Body of pancreas (tissue), 4 donors: ENCODE measurements around the gene PLD1. TPM values are rescaled to one million over a fixed set of nuclear protein-coding genes. Genes with fewer than 3 reads are reported as not detected.

Experiments
- ATAC-seq: fragments of 150-250 bp; one replicate; pipeline ENCODE4 v1.9.1; 2016
- DNase-seq, 4 donors: peaks; one replicate each; pipeline ENCODE4 v3.0.0-alpha.2; 2019
- H3K27ac ChIP-seq, 4 donors: fragments of 200-600 bp; sonication (generic); 1 replicate in 3 of 4; 2 replicates in 1 of 4; pipeline versions ENCODE4 v1.5.1 to v1.6.1; 2016 to 2019; ENCODE audit warnings: mild to moderate bottlenecking in 1 of 4, mixed read lengths in 1 of 4, moderate library complexity in 1 of 4
- H3K27me3 ChIP-seq, 2 donors: fragments of 200-600 bp; sonication (generic); one replicate each; pipeline ENCODE4 v1.6.0; 2016; ENCODE audit warnings: mild to moderate bottlenecking in 1 of 2
- H3K36me3 ChIP-seq, 2 donors: fragments of 200-600 bp; sonication (generic); replicated peaks in 1 of 2; 2 replicates each; pipeline ENCODE4 v1.5.1; 2016; ENCODE audit warnings: low read depth in 2 of 2; ENCODE audit not compliant: insufficient read depth in 1 of 2
- H3K4me1 ChIP-seq: fragments of 200-600 bp; sonication (generic); one replicate; pipeline ENCODE4 v1.6.0; 2016
- H3K4me3 ChIP-seq, 2 donors: fragments of 200-600 bp; sonication (generic); 1 replicate in 1 of 2; 2 replicates in 1 of 2; pipeline ENCODE4 v1.5.1; 2016 to 2019
- H3K9me3 ChIP-seq, 3 donors: fragments of 200-600 bp; sonication (generic); 1 replicate in 2 of 3; 2 replicates in 1 of 3; pipeline ENCODE4 v1.5.1; 2016
- CTCF ChIP-seq, 7 experiments: fragments of 450-650 bp in 4 of 7; fragments of 200-600 bp in 3 of 7; sonication (generic) in 3 of 7; IDR thresholded peaks; one replicate each; pipeline ENCODE4 v1.5.1; 2016 to 2019; ENCODE audit warnings: antibody characterized with exemption in 7 of 7
- POLR2A ChIP-seq, 3 donors: fragments of 450-650 bp; IDR thresholded peaks; one replicate each; pipeline ENCODE4 v1.6.1; 2016; ENCODE audit warnings: antibody characterized with exemption in 3 of 3, mild to moderate bottlenecking in 2 of 3
- WGBS, 2 donors: methylation state at CpG; one replicate each; pipeline ENCODE4 v1.1.5; 2017; 5-methylcytosine and 5-hydroxymethylcytosine counted together
- intact Hi-C: fragments of 100-400 bp; cut with DNase I; formaldehyde crosslinking; loops from one replicate; pipeline ENCODE4 v1.15.1; 2023
- total RNA-seq, 2 donors: library from RNA; depleted of rRNA; stranded (reverse); fragments of >200 nt; gene quantifications; one replicate each; pipeline ENCODE4 v1.1.0, GENCODE V29; 2016

PLD1 gene
- total RNA-seq, 2 donors from 2014 or later, result 60.4 to 96.2 TPM

DNA sequence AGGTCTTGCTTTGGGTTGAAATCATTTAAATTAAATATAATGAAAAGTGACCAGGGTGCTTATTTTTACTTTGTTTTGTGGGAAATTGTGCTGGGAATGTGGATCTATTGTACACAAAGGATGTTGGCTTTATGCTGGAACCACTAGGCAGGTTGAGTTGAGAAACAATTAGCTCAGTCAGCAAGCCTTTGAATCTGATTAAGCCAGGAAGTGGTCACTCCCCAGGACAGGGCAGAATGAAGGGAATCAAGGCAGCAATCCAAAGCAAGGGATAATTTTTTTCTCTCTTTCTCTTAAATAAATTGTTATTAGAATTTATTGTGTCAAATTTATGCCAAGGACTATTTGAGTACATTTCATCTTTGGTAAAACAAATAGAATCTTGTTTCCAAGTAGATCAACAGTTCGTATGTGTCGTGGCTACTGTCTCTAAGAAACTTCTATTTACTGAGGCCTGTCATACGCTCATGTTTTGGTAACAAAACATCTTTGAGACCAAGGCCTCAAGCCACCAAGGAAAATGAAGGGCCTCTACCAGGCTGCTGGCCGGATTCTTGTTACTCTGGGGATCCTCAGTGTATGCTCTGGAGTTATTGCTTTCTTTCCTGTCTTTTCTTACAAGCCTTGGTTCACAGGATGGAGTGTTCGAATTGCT lies 32.7 kb upstream of the PLD1 start, which contains the start of gene TMEM212:
TSS of gene TMEM212 (plus strand) at position 486 of the 655 bp plus-strand sequence. CDS start at position 521, 35 bp downstream.
- H3K4me1 ChIP-seq, result peaks cover 29% of the 10 kb centered on the region
- no peaks in the 10 kb centered on the region for H3K27me3 ChIP-seq
- H3K36me3 ChIP-seq, result no peaks in the 10 kb centered on the region
- no peak within 1 kb of the TSS for H3K4me3 ChIP-seq
- 74 to 77% methylated on average over 5 of the region's 5 CpGs for WGBS, 2 donors
- intact Hi-C loops, result no loop called here
- DNase-seq, result no peak
- H3K9me3 ChIP-seq, result no peaks in the 10 kb centered on the region
- ATAC-seq, result peak; percentile 57
- TF ChIP-seq CTCF (IDR thresholded peaks at IDR 0.05), result no peak
- no peak for TF ChIP-seq POLR2A (IDR thresholded peaks at IDR 0.05)
- no peak within 1 kb of the TSS for H3K27ac ChIP-seq

DNA sequence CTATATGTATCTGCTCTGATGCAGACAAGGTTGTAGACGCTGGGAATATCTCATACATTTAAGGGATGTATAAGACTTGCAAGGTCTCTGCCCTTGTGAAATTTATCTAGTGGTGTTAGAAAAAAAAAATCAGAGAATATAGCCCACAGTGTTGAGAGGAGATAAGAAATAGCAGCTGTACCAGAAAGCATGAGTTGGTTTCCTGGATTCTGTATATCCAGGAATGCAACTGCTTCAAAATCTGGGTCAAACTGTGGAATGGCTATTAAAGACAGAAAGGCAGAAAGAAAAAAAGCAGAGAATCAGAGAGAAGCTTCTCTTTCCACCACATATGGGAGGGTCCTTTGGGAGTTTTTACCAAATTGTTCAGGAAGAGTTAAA lies 31.3 kb upstream of the PLD1 start:
- Histone ChIP-seq H3K4me1 (peaks cover 29% of the 10 kb centered on the region), H3K9me3 (no peaks in the 10 kb centered on the region), H3K27ac (no peak overlapping the region), H3K36me3 (no peaks in the 10 kb centered on the region), H3K27me3 (no peaks in the 10 kb centered on the region), H3K4me3 (no peak overlapping the region)
- 33 to 45% methylated on average over 1 of the region's 1 CpG for WGBS, 2 donors
- intact Hi-C loops, result no loop called here
- ATAC-seq (no peak), DNase-seq (no peak)
- TF ChIP-seq CTCF (IDR thresholded peaks at IDR 0.05) (no peak), POLR2A (IDR thresholded peaks at IDR 0.05) (no peak)

GRCh38 chr3:171840811-171841619 lies 30.7 kb upstream of the PLD1 start:
- ATAC-seq, result no peak
- Histone ChIP-seq H3K4me1 (peaks cover 29% of the 10 kb centered on the region), H3K4me3 (no peak overlapping the region), H3K9me3 (no peaks in the 10 kb centered on the region), H3K27me3 (no peaks in the 10 kb centered on the region), H3K27ac (peak overlapping the region in 1 of 4 donors; percentile 39), H3K36me3 (no peaks in the 10 kb centered on the region)
- TF ChIP-seq POLR2A (IDR thresholded peaks at IDR 0.05) (no peak), CTCF (IDR thresholded peaks at IDR 0.05) (no peak)
- 33 to 44% methylated on average over 6 of the region's 6 CpGs for WGBS, 2 donors
- intact Hi-C loops, result no loop called here
- DNase-seq, result no peak

DNA sequence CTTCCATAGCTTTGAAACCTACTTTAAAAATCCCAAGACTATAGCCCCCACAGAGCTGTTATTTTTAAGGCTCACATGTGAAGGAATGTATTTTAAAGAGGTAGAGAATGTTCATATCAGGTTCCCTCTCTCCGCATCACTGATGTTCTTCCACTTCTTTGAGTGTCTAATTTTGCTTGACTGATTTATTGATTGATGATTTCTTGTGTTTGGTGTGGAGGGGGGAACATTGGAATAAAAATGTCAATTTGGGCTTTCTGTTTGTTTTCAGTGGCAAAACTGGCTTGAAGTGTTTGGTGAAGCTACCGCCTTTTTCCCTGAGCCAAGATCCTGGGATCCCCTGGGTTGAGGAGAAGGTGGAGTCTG lies 30.1 kb upstream of the PLD1 start:
- H3K27ac ChIP-seq, result no peak overlapping the region

More for the DNA sequence above, 30.1 kb upstream of the PLD1 start:
- DNase-seq (no peak), ATAC-seq (no peak)
- Histone ChIP-seq H3K36me3 (no peaks in the 10 kb centered on the region), H3K4me1 (peaks cover 29% of the 10 kb centered on the region), H3K9me3 (no peaks in the 10 kb centered on the region), H3K27me3 (no peaks in the 10 kb centered on the region), H3K4me3 (no peak overlapping the region)
- intact Hi-C loops, result no loop called here
- WGBS, 2 donors, result 64 to 94% methylated on average over 2 of the region's 2 CpGs
- TF ChIP-seq POLR2A (IDR thresholded peaks at IDR 0.05) (no peak), CTCF (IDR thresholded peaks at IDR 0.05) (no peak)
